HCT116 (cell line): ENCODE results near the gene PNPLA2. TPM values are rescaled to one million over a fixed set of nuclear protein-coding genes. Genes with fewer than 3 reads are reported as not detected.

Experiments
- ATAC-seq: fragments of 200-7000 bp; cut with Tn5 transposase; 2 replicates; pipeline ENCODE4 v1.9.1; 2020; ENCODE audit warnings: mild to moderate bottlenecking, moderate library complexity
- BruUV-seq: library from RNA; stranded (reverse); fragments of 400-500 nt; replicated peaks from 2 replicates; lab custom pipeline; 2021; lab: Mats Ljungman, UMichigan
- CTCF ChIA-PET: fragments of 300-600 bp; sonication (Branson Sonifier 250); formaldehyde crosslinking; loops from one replicate; lab custom pipeline; 2021; ENCODE audit warnings: antibody characterized with exemption; lab: Charles Lee
- POLR2A ChIA-PET: fragments of 300-600, 350-600 bp; sonication (Branson Sonifier 250); formaldehyde crosslinking; loops from one replicate; lab custom pipeline; 2021; ENCODE audit warnings: antibody characterized with exemption; lab: Charles Lee
- RAD21 ChIA-PET, 2 experiments: fragments of 300-600 bp; sonication (Branson Sonifier 250); formaldehyde crosslinking; loops; one replicate each; lab custom pipeline; 2023; ENCODE audit warnings: low total read pairs in 2 of 2; ENCODE audit not compliant: uncharacterized antibody in 2 of 2, unreplicated experiment in 2 of 2, low non-redundant PET in 1 of 2; lab: Charles Lee
- DNase-seq: peaks from one replicate; pipeline ENCODE4 v3.0.0-alpha.2; 2010; ENCODE audit warnings: low read depth, low spot score
- H2AFZ ChIP-seq: fragments of 200-600 bp; shearing (Covaris generic), sonication (generic); 2 replicates; pipeline ENCODE4 v1.6.1; 2017; ENCODE audit warnings: low read depth, mixed run types, mixed read lengths, antibody characterized with exemption, low read length; ENCODE audit not compliant: poor library complexity, severe bottlenecking
- H3K27ac ChIP-seq: 2 replicates; pipeline ENCODE4 v1.5.1; 2012; ENCODE audit warnings: low read depth, low read length
- H3K27me3 ChIP-seq: fragments of 200-600 bp; sonication (generic); 2 replicates; pipeline ENCODE4 v1.6.1; 2016; ENCODE audit warnings: mixed run types, low read length, mixed read lengths; ENCODE audit not compliant: insufficient read depth
- H3K36me3 ChIP-seq, 2 experiments: fragments of 200-500 bp in 1 of 2; fragments of 200-600 bp in 1 of 2; sonication (Bioruptor generic) in 1 of 2; sonication (generic) in 1 of 2; 2 replicates each; pipeline versions ENCODE4 v1.5.1 to v1.6.1; 2014 to 2016; ENCODE audit warnings: low read length in 2 of 2, inconsistent platforms in 1 of 2, mixed read lengths in 1 of 2, mixed run types in 1 of 2; ENCODE audit not compliant: insufficient read depth in 2 of 2, control insufficient read depth in 1 of 2
- H3K4me1 ChIP-seq, 2 experiments: fragments of 200-600 bp in 1 of 2; sonication (generic) in 1 of 2; 2 replicates each; pipeline versions ENCODE4 v1.5.1 to v1.6.1; 2012 to 2017; ENCODE audit warnings: low read length in 2 of 2, inconsistent platforms in 1 of 2, mild to moderate bottlenecking in 1 of 2, mixed read lengths in 1 of 2, mixed run types in 1 of 2, moderate library complexity in 1 of 2; ENCODE audit not compliant: insufficient read depth in 2 of 2, control insufficient read depth in 1 of 2
- H3K4me2 ChIP-seq: fragments of 200-600 bp; sonication (generic); 2 replicates; pipeline ENCODE4 v1.6.1; 2017; ENCODE audit warnings: mixed run types, low read length, mixed read lengths
- H3K4me3 ChIP-seq, 2 experiments: fragments of 200-600 bp in 1 of 2; sonication (generic) in 1 of 2; replicated peaks in 1 of 2; 2 replicates each; pipeline ENCODE4 v1.5.1; 2011 to 2016; ENCODE audit warnings: low read length in 2 of 2, control low read depth in 1 of 2, low read depth in 1 of 2, mild to moderate bottlenecking in 1 of 2, mixed read lengths in 1 of 2, mixed run types in 1 of 2
- H3K79me2 ChIP-seq: fragments of 200-600 bp; sonication (generic); 2 replicates; pipeline ENCODE4 v1.6.1; 2017; ENCODE audit warnings: mild to moderate bottlenecking, mixed run types, low read length, moderate library complexity, mixed read lengths; ENCODE audit not compliant: insufficient read depth
- H3K9ac ChIP-seq: fragments of 200-600 bp; sonication (generic); 2 replicates; pipeline ENCODE4 v1.6.1; 2016; ENCODE audit warnings: low read length, mixed read lengths
- H3K9me2 ChIP-seq: fragments of 200-600 bp; sonication (generic), shearing (Covaris generic); 2 replicates; pipeline ENCODE4 v1.6.1; 2017; ENCODE audit warnings: mixed run types, mild to moderate bottlenecking, moderate library complexity; ENCODE audit not compliant: insufficient read depth
- H3K9me3 ChIP-seq, 2 experiments: fragments of 200-500 bp in 1 of 2; fragments of 200-600 bp in 1 of 2; sonication (Bioruptor generic) in 1 of 2; sonication (generic) in 1 of 2; 2 replicates each; pipeline ENCODE4 v1.6.1; 2014 to 2017; ENCODE audit warnings: low read length in 2 of 2, mixed read lengths in 2 of 2, inconsistent platforms in 1 of 2, low read depth in 1 of 2, mild to moderate bottlenecking in 1 of 2, mixed run types in 1 of 2, moderate library complexity in 1 of 2; ENCODE audit not compliant: control insufficient read depth in 1 of 2, insufficient read depth in 1 of 2
- H4K20me1 ChIP-seq: fragments of 200-600 bp; sonication (generic), shearing (Covaris generic); 2 replicates; pipeline ENCODE4 v1.6.1; 2017; ENCODE audit warnings: mixed run types, mild to moderate bottlenecking, moderate library complexity; ENCODE audit not compliant: insufficient read depth
- ATF3 ChIP-seq: IDR thresholded peaks from 2 replicates; pipeline ENCODE4 v1.6.1; 2012
- CBX3 ChIP-seq: IDR thresholded peaks from 2 replicates; pipeline ENCODE4 v1.6.1; 2012; ENCODE audit warnings: low read depth
- CTCF ChIP-seq, 3 experiments: fragments of 200-600 bp in 1 of 3; sonication (generic) in 1 of 3; IDR thresholded peaks in 2 of 3; conservative IDR thresholded peaks in 1 of 3; 2 replicates each; pipeline ENCODE4 v1.5.1; 2012 to 2017; ENCODE audit warnings: low read depth in 2 of 3, low read length in 2 of 3, antibody characterized with exemption in 1 of 3, borderline replicate concordance in 1 of 3, control low read depth in 1 of 3, mild to moderate bottlenecking in 1 of 3, mixed read lengths in 1 of 3, mixed run types in 1 of 3, moderate library complexity in 1 of 3; ENCODE audit not compliant: insufficient read depth in 1 of 3
- EGR1 ChIP-seq: IDR thresholded peaks from 2 replicates; pipeline ENCODE4 v1.6.1; 2012; ENCODE audit warnings: low read depth
- ELF1 ChIP-seq: IDR thresholded peaks from 2 replicates; pipeline ENCODE4 v1.6.1; 2012; ENCODE audit warnings: low read depth, borderline replicate concordance
- EZH2phosphoT487 ChIP-seq: fragments of 200-600 bp; IDR thresholded peaks from 2 replicates; pipeline ENCODE4 v1.6.1; 2018; ENCODE audit warnings: antibody characterized with exemption, borderline replicate concordance
- FOSL1 ChIP-seq: IDR thresholded peaks from 2 replicates; pipeline ENCODE4 v1.6.1; 2012; ENCODE audit warnings: low read depth
- POLR2A ChIP-seq: IDR thresholded peaks from 2 replicates; pipeline ENCODE4 v1.7.0; 2011; ENCODE audit warnings: borderline replicate concordance; ENCODE audit not compliant: insufficient read depth, insufficient read length; ENCODE audit errors: extremely low read depth
- POLR2AphosphoS5 ChIP-seq: IDR thresholded peaks from 2 replicates; pipeline ENCODE4 v1.6.1; 2011; ENCODE audit warnings: mild to moderate bottlenecking, low read depth, low read length, moderate library complexity
- RAD21 ChIP-seq: IDR thresholded peaks from 2 replicates; pipeline ENCODE4 v1.6.1; 2012; ENCODE audit warnings: low read depth, mild to moderate bottlenecking
- YY1 ChIP-seq: IDR thresholded peaks from 2 replicates; pipeline ENCODE4 v1.6.1; 2011; ENCODE audit warnings: low read length, low read depth, moderate library complexity, mild to moderate bottlenecking; ENCODE audit not compliant: insufficient replicate concordance; ENCODE audit errors: extremely low read depth
- ZBTB33 ChIP-seq: IDR thresholded peaks from 2 replicates; pipeline ENCODE4 v1.6.1; 2011; ENCODE audit warnings: mild to moderate bottlenecking, low read length, moderate library complexity; ENCODE audit not compliant: insufficient replicate concordance; ENCODE audit errors: extremely low read depth
- ZFX ChIP-seq: fragments of 450-650 bp; IDR thresholded peaks from 2 replicates; pipeline ENCODE4 v1.6.1; 2017
- intact Hi-C: fragments of 100-400 bp; cut with micrococcal nuclease; formaldehyde crosslinking; loops from 2 replicates; pipeline ENCODE4 v1.10.0; 2022
- total RNA-seq: library from RNA; stranded (reverse); gene quantifications from one replicate; pipeline ENCODE4 v1.2.1, GENCODE V29; 2021; ENCODE audit not compliant: unreplicated experiment

PNPLA2 gene
- total RNA-seq, 1 experiment from 2014 or later, result 124 TPM

DNA sequence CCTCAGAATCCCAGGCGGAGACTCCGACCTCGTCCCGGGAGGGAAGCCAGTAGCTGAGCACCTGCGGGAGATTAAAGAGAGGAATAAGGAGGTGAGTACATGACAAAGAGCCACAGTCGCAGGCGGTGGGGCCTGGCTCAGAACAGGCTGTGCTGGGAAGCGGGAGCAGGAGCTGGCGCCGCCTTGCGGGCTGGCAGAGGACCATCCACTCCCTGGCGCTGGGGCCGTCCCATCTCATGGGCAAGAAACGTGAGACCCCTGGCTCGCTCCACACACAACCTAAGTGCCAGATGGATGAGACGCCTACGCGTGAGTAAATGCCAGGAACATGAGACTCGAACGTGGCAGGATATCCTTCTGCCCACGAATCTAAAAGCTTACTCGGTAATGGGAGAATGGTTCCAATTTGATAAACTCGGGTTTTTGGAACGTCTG is 35.1 kb upstream of the PNPLA2 start (continued):
- TF ChIP-seq ELF1, result no peak
- no peak for TF ChIP-seq ATF3
- no peak for TF ChIP-seq CBX3
- TF ChIP-seq, all 23 proteins: peak for 5

DNA sequence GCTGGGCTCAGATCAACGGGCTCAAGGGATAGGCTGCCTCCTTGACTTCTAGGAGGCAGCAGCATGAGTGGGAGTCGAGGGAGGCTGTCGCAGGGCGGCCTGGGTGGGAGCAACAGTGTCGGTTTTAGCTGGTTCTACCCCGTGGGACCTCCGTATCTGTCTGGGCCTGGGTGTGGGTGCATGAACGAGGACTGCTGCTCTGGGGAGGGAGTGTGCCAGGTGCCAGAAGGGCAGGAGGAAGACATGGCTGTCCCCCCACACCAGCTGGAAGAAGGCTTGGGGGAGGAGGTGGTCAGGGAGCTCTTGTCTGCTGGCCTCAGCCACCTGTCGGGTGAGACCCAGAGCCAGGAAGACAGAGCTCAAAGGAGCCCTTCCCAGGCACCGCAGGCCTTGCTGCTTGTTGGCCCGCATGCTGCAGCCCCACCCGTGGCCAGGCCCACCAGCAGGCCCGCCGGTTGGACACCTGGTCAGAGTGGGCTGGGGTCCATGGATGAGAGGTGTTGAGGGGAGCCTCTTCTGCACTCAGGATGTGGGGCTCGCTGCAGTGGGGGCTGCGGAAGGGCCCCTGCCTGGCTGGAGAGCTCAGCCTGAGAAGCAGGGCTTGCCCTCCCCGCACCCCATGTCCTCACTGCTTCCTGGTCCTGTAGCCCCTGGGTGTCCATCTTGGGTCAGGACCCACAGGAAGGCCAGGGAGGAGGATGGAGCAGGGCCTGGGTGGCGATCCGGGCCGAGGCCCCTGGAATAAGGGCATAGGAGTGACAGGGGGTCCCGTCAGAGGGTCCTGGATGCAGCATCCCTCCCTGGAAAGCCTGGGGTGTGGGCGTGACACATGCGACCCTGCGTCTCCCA is 32.3 kb upstream of the PNPLA2 start:
- Histone ChIP-seq H3K9me2 (no peaks in the 10 kb centered on the region), H3K4me1 (peaks cover 21 to 37% of the 10 kb centered on the region in 2 experiments), H2AFZ (no peak overlapping the region), H3K4me3 (no peak overlapping the region), H3K79me2 (no peaks in the 10 kb centered on the region), H3K9me3 (no peaks in the 10 kb centered on the region), H3K27me3 (no peaks in the 10 kb centered on the region), H3K9ac (no peak overlapping the region), H3K36me3 (no peaks in the 10 kb centered on the region), H4K20me1 (no peaks in the 10 kb centered on the region), H3K27ac (no peak overlapping the region), H3K4me2 (no peak overlapping the region)
- ATAC-seq, result no peak
- intact Hi-C loops, result no loop called here
- DNase-seq, result no peak
- ChIA-PET CTCF (no interaction called here), RAD21 (no interaction called here), POLR2A (interaction anchor here (0.7 to 1.1 kb wide), 2 partner anchors 9 to 11 kb away, joined by 3 to 4 read pairs; no protein-coding TSS in a partner anchor)
- TF ChIP-seq POLR2AphosphoS5 (no peak), EZH2phosphoT487 (no peak), CTCF (IDR thresholded peaks at IDR 0.05 in 2 of 3, conservative IDR thresholded peaks at IDR 0.05 in 1 of 3; ENCODE audit: borderline replicate concordance in 1 of 3, insufficient read depth in 1 of 3, low read depth in 2 of 3, low read length in 2 of 3) (no peak), YY1 (no peak), ELF1 (no peak), EGR1 (no peak), ATF3 (no peak), ZFX (no peak), ZBTB33 (no peak), POLR2A (no peak), FOSL1 (no peak), RAD21 (no peak)
- BruUV-seq, result no TSS peak
